Prostate gland (tissue), 2 donors: Measurements from ENCODE around the gene ADAT3. TPM values are rescaled to one million over a fixed set of nuclear protein-coding genes. Genes with fewer than 3 reads are reported as not detected.

Experiments used
- DNase-seq: peaks from one replicate; pipeline ENCODE4 v3.0.0-alpha.2; 2019; ENCODE audit warnings: low spot score
- H3K27ac ChIP-seq, 2 donors: fragments of 200-600 bp; sonication (generic); 2 replicates each; pipeline ENCODE4 v1.5.1; 2017 to 2019
- H3K27me3 ChIP-seq: fragments of 200-600 bp; sonication (generic); replicated peaks from 2 replicates; pipeline ENCODE4 v1.5.1; 2019; ENCODE audit not compliant: insufficient read depth
- H3K36me3 ChIP-seq, 2 donors: fragments of 200-600 bp; sonication (generic); 1 replicate in 1 of 2; 2 replicates in 1 of 2; pipeline versions ENCODE4 v1.5.1 to v1.8.1; 2017 to 2019
- H3K4me1 ChIP-seq: fragments of 200-600 bp; sonication (generic); replicated peaks from 2 replicates; pipeline ENCODE4 v1.5.1; 2019
- H3K4me3 ChIP-seq, 2 donors: fragments of 200-600 bp; sonication (generic); 2 replicates each; pipeline ENCODE4 v1.5.1; 2017 to 2019
- H3K9me3 ChIP-seq: fragments of 200-600 bp; sonication (generic); 2 replicates; pipeline ENCODE4 v1.5.1; 2017
- CTCF ChIP-seq, 4 experiments: fragments of 200-600 bp in 2 of 4; fragments of 450-650 bp in 2 of 4; sonication (generic) in 2 of 4; IDR thresholded peaks; 1 replicate in 3 of 4; 2 replicates in 1 of 4; pipeline ENCODE4 v1.5.1; 2016 to 2019; ENCODE audit warnings: antibody characterized with exemption in 4 of 4, mild to moderate bottlenecking in 2 of 4, moderate library complexity in 2 of 4
- POLR2A ChIP-seq: fragments of 450-650 bp; IDR thresholded peaks from one replicate; pipeline ENCODE4 v1.6.1; 2016; ENCODE audit warnings: antibody characterized with exemption, mild to moderate bottlenecking
- POLR2AphosphoS5 ChIP-seq: sonication (generic); formaldehyde crosslinking; IDR thresholded peaks from one replicate; pipeline ENCODE4 v1.6.1; 2017; ENCODE audit warnings: antibody characterized with exemption
- WGBS: methylation state at CpG from one replicate; pipeline ENCODE4 v1.1.5; 2018; 5-methylcytosine and 5-hydroxymethylcytosine counted together
- intact Hi-C: fragments of 100-400 bp; cut with DNase I; formaldehyde crosslinking; loops from one replicate; pipeline ENCODE4 v1.14.2; 2022
- total RNA-seq, 2 donors: library from RNA; depleted of rRNA; stranded (reverse); fragments of >200 nt; gene quantifications; one replicate each; pipeline ENCODE4 v1.1.0, GENCODE V29; 2016

ADAT3 gene
- total RNA-seq, 2 donors from 2014 or later = 17.3 to 25.1 TPM

GRCh38 chr19:1956868-1957492 lies 51.8 kb downstream of the ADAT3 start:
- intact Hi-C loops = no loop called here
- WGBS = 56% methylated on average over 28 of the region's 28 CpGs
- Histone ChIP-seq H3K9me3 (no peaks in the 10 kb centered on the region), H3K4me1 (no peaks in the 10 kb centered on the region), H3K27ac (no peak overlapping the region), H3K27me3 (no peaks in the 10 kb centered on the region), H3K36me3 (no peaks in the 10 kb centered on the region), H3K4me3 (no peak overlapping the region)
- TF ChIP-seq POLR2A = no peak
- no peak for DNase-seq

- H3K36me3 ChIP-seq = no peaks in the 10 kb centered on the region
- no peaks in the 10 kb centered on the region for H3K4me1 ChIP-seq
- 67% methylated on average over 18 of the region's 40 CpGs for WGBS
- no peaks in the 10 kb centered on the region for H3K27me3 ChIP-seq
- no peak overlapping the region for H3K4me3 ChIP-seq
- no peak overlapping the region for H3K27ac ChIP-seq
- no peaks in the 10 kb centered on the region for H3K9me3 ChIP-seq
- intact Hi-C loops = no loop called here
- TF ChIP-seq POLR2A (no peak), POLR2AphosphoS5 (no peak), CTCF (IDR thresholded peaks at IDR 0.05) (no peak)
- no peak for DNase-seq
Measured at GRCh38 chr19:1957562-1958248, 52.5 kb downstream of the ADAT3 start.

- Histone ChIP-seq H3K27ac (no peak overlapping the region), H3K4me3 (no peak overlapping the region), H3K36me3 (no peaks in the 10 kb centered on the region), H3K9me3 (no peaks in the 10 kb centered on the region), H3K27me3 (no peaks in the 10 kb centered on the region), H3K4me1 (no peaks in the 10 kb centered on the region)
- intact Hi-C loops = no loop called here
- no peak for TF ChIP-seq POLR2AphosphoS5
- 95% methylated on average over 27 of the region's 32 CpGs for WGBS
- DNase-seq = no peak
Measured at GRCh38 chr19:1959928-1960589, 54.9 kb downstream of the ADAT3 start.

GRCh38 chr19:1961000-1961883 lies 56.0 kb downstream of the ADAT3 start:
- no peak overlapping the region for H3K4me3 ChIP-seq
- intact Hi-C loops = no loop called here
- no peak for DNase-seq
- H3K36me3 ChIP-seq = no peaks in the 10 kb centered on the region
- no peaks in the 10 kb centered on the region for H3K9me3 ChIP-seq
- TF ChIP-seq CTCF (IDR thresholded peaks at IDR 0.05) (no peak), POLR2AphosphoS5 (no peak), POLR2A (no peak)
- H3K4me1 ChIP-seq = no peaks in the 10 kb centered on the region
- H3K27me3 ChIP-seq = no peaks in the 10 kb centered on the region
- 79% methylated on average over 31 of the region's 42 CpGs for WGBS
- H3K27ac ChIP-seq = no peak overlapping the region

- DNase-seq = no peak
- H3K36me3 ChIP-seq = no peaks in the 10 kb centered on the region
- H3K27me3 ChIP-seq = no peaks in the 10 kb centered on the region
- H3K4me3 ChIP-seq = no peak overlapping the region
- WGBS = 97% methylated on average over 22 of the region's 23 CpGs
- H3K4me1 ChIP-seq = no peaks in the 10 kb centered on the region
- intact Hi-C loops = no loop called here
- no peak overlapping the region for H3K27ac ChIP-seq
- TF ChIP-seq POLR2A (no peak), POLR2AphosphoS5 (no peak), CTCF (IDR thresholded peaks at IDR 0.05) (no peak)
- no peaks in the 10 kb centered on the region for H3K9me3 ChIP-seq
Measured at GRCh38 chr19:1962674-1963073, 57.5 kb downstream of the ADAT3 start.

Other genes starting within 250 kb of the ADAT3 start
- gene ONECUT3, start 151.9 kb upstream of the ADAT3 start, total RNA-seq = not detected
- 1 to 10 TPM in 1 of 2 donors, under 1 TPM in 1; 0.18 to 4.7 TPM for gene ATP8B3, start 93.1 kb upstream of the ADAT3 start, total RNA-seq
- gene REXO1, start 56.9 kb upstream of the ADAT3 start, total RNA-seq = 10 to 100 TPM; 29.8 to 59.1 TPM
- gene KLF16, start 41.8 kb upstream of the ADAT3 start, total RNA-seq = 10 to 100 TPM in 1 of 2 donors, 1 to 10 TPM in 1; 8.4 to 22.8 TPM
- gene ABHD17A, start 19.9 kb upstream of the ADAT3 start, total RNA-seq = 100 to 1,000 TPM; 131 to 146 TPM
- gene SCAMP4, start within 50 bp of the ADAT3 start, total RNA-seq = 100 to 1,000 TPM; 161 to 248 TPM
- gene CSNK1G2, start 35.8 kb downstream of the ADAT3 start, total RNA-seq = 100 to 1,000 TPM in 1 of 2 donors, 10 to 100 TPM in 1; 56.5 to 107 TPM
- gene BTBD2, start 110.3 kb downstream of the ADAT3 start, total RNA-seq = 100 to 1,000 TPM; 116 to 136 TPM
- 100 to 1,000 TPM; 141 to 189 TPM for gene MKNK2, start 145.8 kb downstream of the ADAT3 start, total RNA-seq
- gene MOB3A, start 190.9 kb downstream of the ADAT3 start, total RNA-seq = 10 to 100 TPM; 40.1 to 43.5 TPM
- 10 to 100 TPM; 11.8 to 50.2 TPM for gene IZUMO4, start 191.5 kb downstream of the ADAT3 start, total RNA-seq
- 100 to 1,000 TPM; 115 to 178 TPM for gene AP3D1, start 246.2 kb downstream of the ADAT3 start, total RNA-seq